Left cardiac atrium (tissue), 4 donors: ENCODE results near the gene MGME1. TPM values are rescaled to one million over a fixed set of nuclear protein-coding genes. Genes with fewer than 3 reads are reported as not detected.

Experiments used
- ATAC-seq, 2 donors: fragments of 200-7000 bp; cut with Tn5 transposase; one replicate each; pipeline ENCODE4 v1.9.1; 2020; ENCODE audit warnings: mild to moderate bottlenecking in 2 of 2, moderate library complexity in 2 of 2
- DNase-seq: peaks from one replicate; pipeline ENCODE4 v3.0.0-alpha.2; 2020
- intact Hi-C, 2 donors: fragments of 100-400 bp; cut with DNase I; formaldehyde crosslinking; loops; one replicate each; pipeline versions ENCODE4 v1.14.1 to v1.15.1; 2022 to 2023
- long read RNA-seq: library from polyadenylated mRNA; unstranded; transcript quantifications from one replicate; pipeline ENCODE4 v2.0.0, GENCODE V29; 2021
- total RNA-seq, 2 donors: library from RNA; stranded (reverse); fragmentation: NEBNext Ultra II Directional; extraction: Animal tissue kit (Norgen Biotek cat#: 25700); gene quantifications; one replicate each; pipeline ENCODE4 v1.2.1, GENCODE V29; 2021
- donor health status: DM: no; HTN: yes; CAD: no.
- donor health status: DM: no; HTN: yes; CAD: no; lungs with severe emphysema.
- donor health status: DM: yes; HTN: yes; CAD: no.
- donor health status: Dilated cardiomyopathy.

The MGME1 gene
- 10 to 100 TPM in 1 of 2 donors, 1 to 10 TPM in 1; 9.0 to 11.1 TPM for total RNA-seq
- long read RNA-seq, transcript MGME1-203 (5 exons, 2,336 nt): major isoform, 5 of 19 reads
- long read RNA-seq, partial matches to known transcripts: 6 of 19 reads
- long read RNA-seq, other reads (novel, unspliced or antisense): 8 of 19 reads

- peak; percentile 97 to 98 for ATAC-seq
- peak; percentile 100 for DNase-seq
- intact Hi-C loops: no loop called here
These were observed at the start of gene MGME1, which contains the start of gene SNX5 for GRCh38 chr20:17968366-17969277. Gene MGME1 (plus strand): TSS chr20:17969018. CDS start chr20:17969860, 842 bp downstream. Gene SNX5 (minus strand): TSS chr20:17968794. CDS start chr20:17968425, 369 bp downstream.

- ATAC-seq: no peak
- intact Hi-C loops: no loop called here
- no peak for DNase-seq
These were observed 49.7 kb upstream of the MGME1 start for GRCh38 chr20:17919149-17919548.

GRCh38 chr20:17921774-17922173 lies 47.0 kb upstream of the MGME1 start:
- intact Hi-C loops: no loop called here
- DNase-seq (no peak), ATAC-seq (no peak)

- intact Hi-C loops: no loop called here
- ATAC-seq: peak in 1 of 2 donors; percentile 62
- DNase-seq: peak; percentile 54
These were observed 43.5 kb upstream of the MGME1 start for GRCh38 chr20:17925141-17925939.

DNA sequence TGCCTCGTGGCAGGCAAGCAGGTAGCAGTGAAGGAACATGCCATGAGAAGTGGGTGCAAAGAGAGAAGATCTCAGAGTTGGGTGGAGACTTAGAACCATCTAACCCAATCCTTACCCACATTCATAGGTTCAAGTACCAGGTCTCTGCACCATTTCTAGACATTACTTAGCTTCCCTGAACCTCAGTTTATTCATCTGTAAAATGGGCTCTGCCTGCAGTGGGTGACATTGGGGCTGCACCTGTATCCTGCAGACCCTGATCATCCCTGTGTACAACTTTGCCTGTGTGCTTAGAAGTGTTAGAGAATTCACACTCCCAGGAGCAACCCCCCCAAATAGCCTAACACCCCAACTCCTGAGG lies 42.9 kb upstream of the MGME1 start:
- DNase-seq (no peak), ATAC-seq (no peak)
- intact Hi-C loops: no loop called here

GRCh38 chr20:17928211-17928611 lies 40.6 kb upstream of the MGME1 start:
- ATAC-seq (peak; percentile 17), DNase-seq (no peak)
- intact Hi-C loops: no loop called here

DNA sequence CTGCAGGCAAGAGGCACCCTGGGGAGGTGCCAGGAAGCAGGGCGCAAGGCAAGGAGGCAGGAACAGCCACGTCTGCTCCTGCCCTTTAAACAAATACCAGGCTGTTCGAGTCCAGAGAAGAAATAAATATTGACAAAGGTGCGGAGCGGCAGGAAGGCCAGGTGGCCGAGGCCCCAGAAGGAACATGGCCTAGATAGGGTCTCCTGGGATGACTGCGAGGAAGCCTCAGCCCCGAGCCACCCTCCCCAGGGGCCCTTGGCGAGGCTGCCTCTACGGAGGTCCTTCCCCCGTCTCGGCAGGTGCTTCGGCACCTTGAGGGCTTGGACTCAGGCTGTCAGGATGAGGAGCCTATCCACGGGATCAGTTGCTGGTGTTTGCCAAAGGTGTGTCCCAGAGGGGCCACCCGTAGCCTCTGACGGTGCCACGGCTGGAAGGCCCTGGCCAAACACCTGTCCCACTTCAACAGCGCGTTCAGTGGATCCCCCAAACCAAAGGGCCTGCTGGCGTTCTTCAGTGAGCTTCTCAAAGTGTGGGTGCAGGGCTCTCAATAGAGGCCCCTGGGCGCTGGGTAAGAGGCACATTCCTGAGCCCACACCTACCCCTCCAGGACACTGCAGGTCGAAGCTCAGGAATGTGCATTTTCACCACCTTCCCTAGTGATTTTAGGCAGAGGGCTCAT lies 40.0 kb upstream of the MGME1 start:
- ATAC-seq (no peak), DNase-seq (no peak)
- intact Hi-C loops: no loop called here

- intact Hi-C loops: no loop called here
- ATAC-seq (no peak), DNase-seq (no peak)
These were observed 37.3 kb upstream of the MGME1 start for GRCh38 chr20:17931513-17931912.

- intact Hi-C loops: no loop called here
- DNase-seq (no peak), ATAC-seq (no peak)
These were observed 36.4 kb upstream of the MGME1 start for GRCh38 chr20:17932396-17932795.

- DNase-seq (no peak), ATAC-seq (no peak)
- intact Hi-C loops: no loop called here
These were observed 35.7 kb upstream of the MGME1 start for GRCh38 chr20:17933121-17933520.

- DNase-seq (no peak), ATAC-seq (no peak)
- intact Hi-C loops: no loop called here
These were observed 35.1 kb upstream of the MGME1 start for GRCh38 chr20:17933711-17934110.

- intact Hi-C loops: no loop called here
- ATAC-seq (no peak), DNase-seq (no peak)
These were observed 34.5 kb upstream of the MGME1 start for GRCh38 chr20:17934141-17934862.

DNA sequence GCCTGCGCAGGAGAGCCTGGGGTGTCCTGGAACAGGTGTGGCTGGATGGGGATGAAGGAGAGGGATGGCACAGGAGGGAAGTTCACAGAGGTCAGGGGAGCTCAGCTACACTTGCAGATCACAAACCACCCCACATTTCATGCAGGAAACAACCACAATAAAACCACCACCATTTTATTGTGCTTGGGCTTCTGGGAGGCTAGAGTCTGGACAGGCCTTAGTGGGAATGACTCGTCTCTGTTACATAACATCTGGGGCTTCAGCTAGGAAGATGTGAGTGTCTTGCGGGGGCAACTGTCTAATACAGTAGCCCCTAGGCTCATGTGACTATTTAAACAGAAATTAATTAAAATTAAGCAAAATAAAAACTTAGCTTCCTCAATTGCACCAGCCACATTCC lies 33.6 kb upstream of the MGME1 start:
- ATAC-seq: no peak
- no peak for DNase-seq
- intact Hi-C loops: no loop called here

- ATAC-seq: no peak
- intact Hi-C loops: no loop called here
- no peak for DNase-seq
These were observed 33.1 kb upstream of the MGME1 start for GRCh38 chr20:17935761-17936160.

- DNase-seq: no peak
- ATAC-seq: peak in 1 of 2 donors; percentile 9
- intact Hi-C loops: no loop called here
These were observed 32.5 kb upstream of the MGME1 start for GRCh38 chr20:17936286-17936760.

GRCh38 chr20:17936761-17937732 lies 31.8 kb upstream of the MGME1 start:
- DNase-seq (peak; percentile 69), ATAC-seq (peak; percentile 64 to 74)
- intact Hi-C loops: no loop called here

DNA sequence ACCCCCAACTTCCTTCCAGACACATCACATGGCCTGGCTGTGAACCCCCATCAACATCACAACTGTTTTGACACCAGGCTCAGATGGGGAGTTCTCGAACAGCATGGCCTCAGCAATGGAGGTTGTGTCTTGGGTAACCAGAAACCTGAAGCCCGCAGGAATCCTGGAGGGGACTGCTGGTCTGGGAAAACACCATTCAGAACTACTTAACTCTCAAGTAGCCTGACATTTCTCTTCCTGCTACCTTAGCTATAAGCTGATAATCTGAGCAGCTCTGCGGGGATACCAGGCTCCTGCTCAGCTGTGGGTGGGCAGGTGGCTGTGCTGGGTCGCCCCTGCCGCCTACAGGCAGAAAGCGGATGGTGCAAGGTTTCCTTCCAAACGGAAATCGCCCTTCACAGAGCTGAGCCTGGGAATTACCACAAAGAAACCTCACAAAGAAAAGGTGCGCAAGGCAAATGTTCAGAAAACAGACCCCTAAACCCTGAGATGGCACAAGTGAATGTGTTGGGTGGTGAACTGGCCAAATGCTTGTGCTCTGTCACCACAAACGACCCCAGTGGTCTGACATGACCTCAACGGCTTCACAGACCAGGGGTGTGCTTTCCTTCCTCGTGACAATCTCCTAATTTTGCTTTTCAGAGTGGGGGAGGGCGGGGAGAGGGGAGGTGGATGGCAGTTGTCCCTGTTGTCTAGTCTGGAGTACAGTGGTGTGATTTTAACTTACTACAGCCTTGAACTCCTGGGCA lies 29.8 kb upstream of the MGME1 start:
- intact Hi-C loops: loop anchor here in 1 of 2 donors (2.0 kb wide), 1 partner anchor 436 kb away; no protein-coding TSS in a partner anchor
- ATAC-seq: peak; percentile 58 to 81
- peak; percentile 73 for DNase-seq
